Spleen (tissue), 7 donors: ENCODE results near the gene LRCH1.

ENCODE experiments used
- CTCF ChIP-seq, 11 experiments: fragments of 200-600 bp in 7 of 11; fragments of 450-650 bp in 4 of 11; sonication (generic) in 4 of 11; IDR thresholded peaks in 8 of 11; conservative IDR thresholded peaks in 3 of 11; 1 replicate in 7 of 11; 2 replicates in 4 of 11; pipeline versions ENCODE4 v1.4.0 to v1.8.0; 2016 to 2021; ENCODE audit warnings: antibody characterized with exemption in 11 of 11, inconsistent platforms in 4 of 11, mild to moderate bottlenecking in 1 of 11
- POLR2A ChIP-seq, 3 donors: fragments of 450-650 bp; IDR thresholded peaks; one replicate each; pipeline ENCODE4 v1.5.1; 2017; ENCODE audit warnings: antibody characterized with exemption in 3 of 3, mild to moderate bottlenecking in 1 of 3
- POLR2AphosphoS5 ChIP-seq, 3 donors: sonication (generic); formaldehyde crosslinking; IDR thresholded peaks; one replicate each; pipeline ENCODE4 v1.5.1; 2017; ENCODE audit warnings: antibody characterized with exemption in 3 of 3
- donor health status: DM: no; HTN: no; CAD: no; lungs with moderate emphysema.
- donor health status: DM: no; HTN: no; CAD: no.
- donor health status: DM: no; HTN: no; CAD: no.

- TF ChIP-seq CTCF (IDR thresholded peaks at IDR 0.05 in 8 of 11, conservative IDR thresholded peaks at IDR 0.05 in 3 of 11), result no peak
- TF ChIP-seq POLR2A (IDR thresholded peaks at IDR 0.05), result no peak
- no peak for TF ChIP-seq POLR2AphosphoS5 (IDR thresholded peaks at IDR 0.05)
Measured at GRCh38 chr13:46685006-46685730, 132.2 kb downstream of the LRCH1 start.
